ENCODE measurements around the gene MEGF11. TPM values are rescaled to one million over a fixed set of nuclear protein-coding genes. Genes with fewer than 3 reads are reported as not detected.
A peak's percentile ranks its signal among the peaks of the same experiment; 100 is the strongest.

Gene MEGF11
- total RNA-seq, 1 experiment from 2014 or later, result 1.2 TPM

GRCh38 chr15:66068801-66069200 is 184.7 kb downstream of the MEGF11 start:
- Histone ChIP-seq H3K79me2 (ENCODE audit: insufficient read depth, low read length) (no peaks in the 10 kb centered on the region), H3K56ac (ENCODE audit: insufficient read length, low read depth, low read length) (no peak overlapping the region), H3K27ac (ENCODE audit: insufficient read length, low read depth, low read length) (no peak overlapping the region), H3K27me3 (ENCODE audit: insufficient read depth, low read length) (no peaks in the 10 kb centered on the region), H4K91ac (ENCODE audit: insufficient read length, low read depth, low read length) (no peak overlapping the region), H2BK12ac (ENCODE audit: insufficient read length, low read depth, low read length) (no peak overlapping the region), H3K9me3 (ENCODE audit: control insufficient read depth, low read depth, low read length) (no peaks in the 10 kb centered on the region), H3K4ac (ENCODE audit: low read depth, low read length) (no peak overlapping the region), H3K23ac (ENCODE audit: insufficient read length, low read depth, low read length) (no peak overlapping the region), H3K9ac (ENCODE audit: extremely low read depth, insufficient read length, low read length) (no peak overlapping the region), H3K18ac (ENCODE audit: insufficient read length, low read depth, low read length) (no peak overlapping the region), H2BK15ac (ENCODE audit: low read depth, low read length) (no peak overlapping the region), H3K14ac (ENCODE audit: insufficient read depth, low read length) (no peak overlapping the region), H2BK5ac (ENCODE audit: insufficient read length, low read length) (no peak overlapping the region), H3K4me1 (ENCODE audit: insufficient read depth, low read length) (peaks cover 10% of the 10 kb centered on the region; the same call in 1 of the 2 replicates), H2BK120ac (ENCODE audit: low read depth, low read length, poor library complexity, severe bottlenecking) (no peak overlapping the region), H3K23me2 (ENCODE audit: insufficient read length, low read depth, low read length, poor library complexity, severe bottlenecking) (no peaks in the 10 kb centered on the region), H4K20me1 (ENCODE audit: control insufficient read depth, insufficient read depth, insufficient read length) (no peaks in the 10 kb centered on the region), H2AFZ (ENCODE audit: low read length) (no peak overlapping the region), H2BK20ac (ENCODE audit: low read depth, low read length, poor library complexity, severe bottlenecking) (no peak overlapping the region), H4K5ac (ENCODE audit: insufficient read length, low read depth, low read length) (no peak overlapping the region), H4K8ac (replicated peaks; ENCODE audit: insufficient read length, low read depth, low read length) (peak overlapping the region; percentile 32), H3K4me2 (ENCODE audit: insufficient read depth, insufficient read length, low read length) (no peak overlapping the region), H2AK5ac (ENCODE audit: insufficient read length, low read length) (no peak overlapping the region), H3T11ph (ENCODE audit: low read length) (no peak overlapping the region), H3K79me1 (ENCODE audit: insufficient read depth, low read depth, low read length, poor library complexity, severe bottlenecking) (no peaks in the 10 kb centered on the region)
- Mint-ChIP-seq H3K4me3 (no peak overlapping the region), H3K27ac (no peak overlapping the region), H3K36me3 (ENCODE audit: insufficient read depth in 1 of 3, low read depth in 3 of 3) (no peaks in the 10 kb centered on the region), H3K4me1 (peaks cover 66 to 70% of the 10 kb centered on the region in 2 experiments), H3K27me3 (ENCODE audit: low read depth) (no peaks in the 10 kb centered on the region; the same call in 1 of the 2 replicates), H3K9me3 (no peaks in the 10 kb centered on the region)
- DNase-seq, result no peak
- no CpG with 5 or more reads among the region's 1 CpG for WGBS (ENCODE audit: extremely low coverage, insufficient read length, low lambda C conversion rate)
- no peak for TF ChIP-seq CTCF (conservative IDR thresholded peaks at IDR 0.05)
